H1 (cell line): Measurements from ENCODE around the gene ZCCHC10.

ENCODE experiments used
- CHD2 ChIP-seq: IDR thresholded peaks from 2 replicates; pipeline ENCODE4 v1.6.1; 2012; ENCODE audit warnings: low read length, improper control_type of control experiment
- CTCF ChIP-seq, 3 experiments: IDR thresholded peaks; 1 replicate in 2 of 3; 2 replicates in 1 of 3; pipeline versions ENCODE4 v1.5.1 to v1.6.1; 2011; ENCODE audit warnings: low read length in 3 of 3, mild to moderate bottlenecking in 3 of 3, inconsistent platforms in 2 of 3, low read depth in 1 of 3, moderate library complexity in 1 of 3; ENCODE audit not compliant: insufficient read depth in 1 of 3; ENCODE audit errors: control extremely low read depth in 1 of 3
- EZH2 ChIP-seq: fragments of 200-600 bp; sonication (generic); IDR thresholded peaks from 2 replicates; pipeline ENCODE4 v1.7.1; 2012; ENCODE audit warnings: low read depth, mild to moderate bottlenecking, moderate library complexity, low read length, inconsistent platforms; ENCODE audit not compliant: severe bottlenecking
- SP1 ChIP-seq: IDR thresholded peaks from 2 replicates; pipeline ENCODE4 v1.6.1; 2011; ENCODE audit warnings: low read depth, low read length
- ZNF274 ChIP-seq: IDR thresholded peaks from 2 replicates; pipeline ENCODE4 v1.7.0; 2012; ENCODE audit warnings: low read length, borderline replicate concordance; ENCODE audit errors: extremely low read depth

DNA sequence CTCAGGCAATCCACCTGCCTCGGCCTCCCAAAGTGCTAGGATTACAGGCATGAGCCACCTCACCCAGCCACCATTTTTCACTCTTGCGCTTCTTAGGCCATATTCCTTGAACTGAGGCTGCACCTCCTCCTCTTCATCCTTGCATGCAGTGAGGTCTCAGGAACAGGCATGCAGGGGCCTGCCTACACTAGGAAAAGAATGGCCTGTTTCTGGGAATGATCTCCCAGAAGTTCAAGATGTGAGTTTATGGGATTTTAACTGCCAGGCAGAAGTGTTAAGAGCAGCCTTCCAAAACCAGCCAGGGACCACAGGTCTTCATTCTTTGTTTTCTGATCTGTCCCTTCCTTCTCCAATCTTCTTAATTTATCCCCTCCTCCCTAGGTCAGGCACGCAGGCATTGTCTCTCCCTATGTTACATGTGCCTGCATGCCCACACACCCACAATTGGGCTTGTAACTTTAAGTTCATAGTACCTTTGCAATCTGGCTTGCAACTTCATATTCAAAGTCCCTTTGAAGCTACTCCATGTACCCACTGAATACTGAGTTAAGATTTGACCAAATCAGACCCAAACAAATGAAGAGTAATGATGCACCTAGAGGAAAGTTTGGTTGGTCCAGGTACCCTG, 14.9 kb upstream of the ZCCHC10 start:
- TF ChIP-seq EZH2 (no peak), CTCF (IDR thresholded peaks at IDR 0.05; ENCODE audit: control extremely low read depth in 1 of 3, insufficient read depth in 1 of 3, low read depth in 1 of 3, low read length in 3 of 3) (no peak), SP1 (no peak), ZNF274 (no peak), CHD2 (no peak)
